ENCODE results near the gene CENATAC. TPM values are rescaled to one million over a fixed set of nuclear protein-coding genes. Genes with fewer than 3 reads are reported as not detected.

CENATAC gene
- total RNA-seq, 1 donor: 30.9 TPM

DNA sequence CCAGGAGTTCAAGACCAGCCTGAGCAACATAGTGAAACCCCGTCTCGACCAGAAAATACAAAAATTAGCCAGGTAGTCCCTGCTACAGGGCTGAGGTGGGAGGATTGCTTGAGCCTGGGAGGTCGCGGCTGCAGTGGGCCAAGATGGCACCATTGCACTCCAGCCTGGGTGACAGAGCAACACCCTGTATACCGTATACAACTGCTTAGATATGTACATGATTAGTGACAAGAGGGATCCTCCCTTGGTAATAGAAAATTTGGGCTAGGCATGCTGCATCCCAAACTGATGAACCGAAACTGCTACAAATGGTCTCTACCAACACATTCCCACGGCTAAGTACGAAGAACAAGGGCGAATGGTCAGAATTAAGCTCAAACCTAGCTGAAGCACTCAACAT is 45.0 kb downstream of the CENATAC start:
- no peak overlapping the region for H3K4me3 ChIP-seq (ENCODE audit: low read depth, low read length)
- no peak for TF ChIP-seq CTCF (IDR thresholded peaks at IDR 0.05; ENCODE audit: insufficient read depth, low read length)
- DNase-seq (ENCODE audit: low read depth): no peak

- DNase-seq (ENCODE audit: low read depth): no peak
- H3K4me3 ChIP-seq (ENCODE audit: low read depth, low read length): no peak overlapping the region
- TF ChIP-seq CTCF (IDR thresholded peaks at IDR 0.05; ENCODE audit: insufficient read depth, low read length): peak; percentile 20
Observed at GRCh38 chr11:119044708-119045107, 46.8 kb downstream of the CENATAC start.

DNA sequence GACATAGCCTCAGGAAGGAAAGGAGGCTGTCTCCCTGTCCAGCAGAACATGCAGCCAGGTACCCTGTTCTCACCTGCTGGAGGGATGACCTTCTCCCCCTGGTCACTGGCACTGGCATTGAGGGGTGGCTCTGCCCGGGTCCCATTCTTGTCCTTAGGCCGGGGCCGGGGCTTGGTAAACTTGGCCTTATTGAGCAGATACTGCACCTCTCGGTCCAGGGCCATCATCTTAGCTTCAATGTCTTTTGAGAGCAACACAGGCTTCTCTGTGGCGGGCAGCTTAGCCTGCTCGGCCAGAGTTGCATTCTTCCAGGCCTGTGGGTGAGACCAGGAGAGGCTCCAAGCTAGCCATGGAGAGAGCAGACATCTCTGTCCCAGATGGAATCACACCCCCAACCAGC is 48.6 kb downstream of the CENATAC start:
- no peak for TF ChIP-seq CTCF (IDR thresholded peaks at IDR 0.05; ENCODE audit: insufficient read depth, low read length)
- DNase-seq (ENCODE audit: low read depth): no peak
- no peak overlapping the region for H3K4me3 ChIP-seq (ENCODE audit: low read depth, low read length)

DNA sequence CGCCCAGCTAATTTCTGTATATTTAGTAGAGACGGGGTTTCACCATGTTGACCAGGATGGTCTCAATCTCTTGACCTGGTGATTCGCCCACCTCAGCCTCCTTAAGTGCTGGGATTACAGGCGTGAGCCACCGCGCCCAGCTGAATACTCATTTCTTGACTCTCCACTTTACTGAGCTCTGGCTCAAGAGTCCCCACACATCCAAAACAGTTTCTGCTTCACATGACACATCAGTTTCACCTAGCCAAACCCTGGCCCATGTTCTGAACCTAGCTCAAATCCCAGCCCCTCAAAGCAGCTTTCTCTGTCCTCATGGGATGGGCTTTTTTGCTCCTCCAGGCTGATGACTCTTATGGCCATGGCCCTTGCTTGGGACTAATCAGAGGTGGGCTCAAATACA is 49.3 kb downstream of the CENATAC start:
- no peak for TF ChIP-seq CTCF (IDR thresholded peaks at IDR 0.05; ENCODE audit: insufficient read depth, low read length)
- DNase-seq (ENCODE audit: low read depth): no peak
- no peak overlapping the region for H3K4me3 ChIP-seq (ENCODE audit: low read depth, low read length)

GRCh38 chr11:119048644-119049043 is 50.7 kb downstream of the CENATAC start:
- no peak overlapping the region for H3K4me3 ChIP-seq (ENCODE audit: low read depth, low read length)
- DNase-seq (ENCODE audit: low read depth): no peak
- no peak for TF ChIP-seq CTCF (IDR thresholded peaks at IDR 0.05; ENCODE audit: insufficient read depth, low read length)

DNA sequence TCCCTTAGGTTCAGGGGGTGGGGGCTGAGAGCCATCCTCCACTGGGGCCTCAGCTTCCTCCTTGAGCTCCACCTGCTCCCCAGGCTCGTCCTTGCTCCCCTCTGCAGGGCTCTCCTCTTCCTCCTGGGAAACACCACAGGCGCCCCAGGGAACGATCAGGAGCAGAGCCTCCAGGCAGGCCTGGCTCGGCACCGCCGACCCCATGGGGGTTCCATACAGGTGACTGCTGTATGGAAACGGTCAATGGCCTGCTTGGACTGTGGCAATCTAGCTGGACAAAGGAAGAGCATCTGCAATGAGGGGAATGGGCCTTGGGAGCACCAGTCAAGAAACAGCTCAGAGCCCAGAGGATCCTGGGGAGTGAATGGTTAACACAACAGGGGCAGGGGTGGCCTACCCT is 51.1 kb downstream of the CENATAC start:
- no peak overlapping the region for H3K4me3 ChIP-seq (ENCODE audit: low read depth, low read length)
- no peak for DNase-seq (ENCODE audit: low read depth)
- TF ChIP-seq CTCF (IDR thresholded peaks at IDR 0.05; ENCODE audit: insufficient read depth, low read length): no peak

DNA sequence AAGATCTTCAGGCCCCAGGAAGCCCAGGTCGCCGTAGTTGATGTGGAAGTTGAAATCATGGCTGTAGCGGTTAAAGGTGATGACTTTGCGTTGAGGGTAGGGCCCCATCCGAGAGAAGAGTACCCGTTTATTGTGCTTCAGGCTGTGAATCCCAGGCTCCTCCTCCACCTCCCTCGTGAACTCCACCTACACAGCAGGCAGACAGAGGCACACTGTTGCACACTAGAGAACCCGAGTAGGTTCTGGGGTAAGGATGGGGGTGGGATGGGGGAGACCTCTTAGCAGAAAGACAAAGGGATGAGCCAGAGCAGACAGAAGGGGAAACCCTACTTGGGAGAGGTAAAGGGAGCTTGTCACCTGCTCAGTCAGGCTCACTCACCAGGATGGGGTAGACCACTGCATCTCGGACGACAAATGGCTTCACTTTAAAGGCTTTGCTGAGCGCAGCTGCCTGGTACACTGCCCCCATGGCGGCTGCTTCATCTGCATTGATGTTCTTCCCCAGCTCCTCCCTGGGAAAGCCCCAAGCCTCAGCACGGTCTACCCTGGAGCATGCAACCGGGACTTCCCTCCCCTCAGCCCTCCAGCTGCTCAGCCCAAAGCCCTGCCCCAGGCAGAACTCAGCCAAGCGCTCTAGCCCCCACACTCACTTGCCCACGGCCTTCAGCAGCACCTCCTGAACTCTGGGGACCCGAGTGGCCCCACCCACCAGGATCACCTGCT is 53.7 kb downstream of the CENATAC start:
- H3K4me3 ChIP-seq (ENCODE audit: low read depth, low read length): no peak overlapping the region
- TF ChIP-seq CTCF (IDR thresholded peaks at IDR 0.05; ENCODE audit: insufficient read depth, low read length): no peak
- DNase-seq (ENCODE audit: low read depth): no peak
